ENCODE data around the gene GPANK1. TPM values are rescaled to one million over a fixed set of nuclear protein-coding genes. Genes with fewer than 3 reads are reported as not detected.

The GPANK1 gene
- total and polyA plus RNA-seq, 2 of the 13 experiments (the other 11 are each of a cell fraction or from before 2014, with no cell fraction given) = 15.4 to 22.8 TPM

DNA sequence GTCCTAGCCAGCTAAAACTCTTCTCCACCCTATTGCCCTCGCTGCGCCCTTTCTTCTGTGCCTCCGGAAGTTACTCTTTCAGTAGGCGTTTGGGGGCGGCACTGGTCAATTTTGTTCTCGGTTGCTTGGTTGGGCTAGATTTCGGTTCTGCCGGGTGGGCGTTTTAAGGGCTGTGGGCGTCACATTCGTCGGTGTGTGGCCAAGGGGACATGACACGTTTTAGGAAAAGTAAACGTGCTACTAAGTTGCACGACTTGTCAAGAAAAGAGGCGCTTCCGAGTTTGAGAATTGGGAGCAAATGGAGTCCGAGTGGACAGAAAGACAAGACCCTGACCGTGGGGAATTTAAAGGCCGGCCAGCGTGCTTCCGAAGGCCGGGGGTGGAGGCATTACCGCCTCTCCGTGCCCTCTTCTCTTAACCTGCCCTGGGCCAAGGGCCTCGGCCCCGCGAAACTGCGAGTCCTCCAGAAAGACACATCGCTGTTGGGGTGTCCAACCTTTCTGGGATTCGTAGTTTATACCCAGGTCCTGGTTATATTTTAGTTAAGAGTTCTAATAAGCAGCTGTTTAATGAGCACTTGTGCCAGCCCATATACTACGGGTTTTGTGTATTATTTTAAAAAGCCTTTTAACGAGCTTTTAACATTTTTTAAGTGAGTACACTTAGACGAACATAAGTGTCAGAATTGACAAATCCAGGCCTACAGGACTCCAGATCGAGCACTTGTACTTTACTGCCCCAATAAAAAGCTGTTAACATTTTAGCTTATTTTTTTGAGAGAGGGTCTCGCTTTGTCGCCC, 11.7 kb downstream of the GPANK1 start (continued):
- TF ChIP-seq, protein P1, sequence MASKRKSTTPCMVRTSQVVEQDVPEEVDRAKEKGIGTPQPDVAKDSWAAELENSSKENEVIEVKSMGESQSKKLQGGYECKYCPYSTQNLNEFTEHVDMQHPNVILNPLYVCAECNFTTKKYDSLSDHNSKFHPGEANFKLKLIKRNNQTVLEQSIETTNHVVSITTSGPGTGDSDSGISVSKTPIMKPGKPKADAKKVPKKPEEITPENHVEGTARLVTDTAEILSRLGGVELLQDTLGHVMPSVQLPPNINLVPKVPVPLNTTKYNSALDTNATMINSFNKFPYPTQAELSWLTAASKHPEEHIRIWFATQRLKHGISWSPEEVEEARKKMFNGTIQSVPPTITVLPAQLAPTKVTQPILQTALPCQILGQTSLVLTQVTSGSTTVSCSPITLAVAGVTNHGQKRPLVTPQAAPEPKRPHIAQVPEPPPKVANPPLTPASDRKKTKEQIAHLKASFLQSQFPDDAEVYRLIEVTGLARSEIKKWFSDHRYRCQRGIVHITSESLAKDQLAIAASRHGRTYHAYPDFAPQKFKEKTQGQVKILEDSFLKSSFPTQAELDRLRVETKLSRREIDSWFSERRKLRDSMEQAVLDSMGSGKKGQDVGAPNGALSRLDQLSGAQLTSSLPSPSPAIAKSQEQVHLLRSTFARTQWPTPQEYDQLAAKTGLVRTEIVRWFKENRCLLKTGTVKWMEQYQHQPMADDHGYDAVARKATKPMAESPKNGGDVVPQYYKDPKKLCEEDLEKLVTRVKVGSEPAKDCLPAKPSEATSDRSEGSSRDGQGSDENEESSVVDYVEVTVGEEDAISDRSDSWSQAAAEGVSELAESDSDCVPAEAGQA (IDR thresholded peaks at IDR 0.05; ENCODE audit: low read depth) = no peak
- TF ChIP-seq, protein P1 (CRISPR knock-in tag; IDR thresholded peaks at IDR 0.05; ENCODE audit: borderline replicate concordance) = 0 out of 2 replicates have a peak, but pooled peaks have one; percentile 25
- TF ChIP-seq ZNF550 (CRISPR knock-in tag; IDR thresholded peaks at IDR 0.05; ENCODE audit: borderline replicate concordance) (no peak), SRY (CRISPR knock-in tag; IDR thresholded peaks at IDR 0.05) (peak; percentile 55; the same call in 1 of the 2 replicates), ZNF672 (CRISPR knock-in tag; IDR thresholded peaks at IDR 0.05) (no peak), TAF1 (CRISPR knock-in tag; IDR thresholded peaks at IDR 0.05) (peak; percentile 72; the same call in 1 of the 2 replicates), ZKSCAN5 (CRISPR knock-in tag; IDR thresholded peaks at IDR 0.05) (no peak), GABPA (IDR thresholded peaks at IDR 0.05; ENCODE audit: low read depth, low read length) (no peak), GABPA (CRISPR knock-in tag; IDR thresholded peaks at IDR 0.05; ENCODE audit: low read depth) (no peak), ZNF24 (IDR thresholded peaks at IDR 0.05) (no peak), NFE2 (CRISPR knock-in tag; IDR thresholded peaks at IDR 0.05) (no peak), NAIF1 (CRISPR knock-in tag; IDR thresholded peaks at IDR 0.05; ENCODE audit: borderline replicate concordance) (no peak), ZNF747 (CRISPR knock-in tag; IDR thresholded peaks at IDR 0.05; ENCODE audit: borderline replicate concordance) (0 out of 2 replicates have a peak, but pooled peaks have one; percentile 72), ZFP41 (CRISPR knock-in tag; IDR thresholded peaks at IDR 0.05; ENCODE audit: borderline replicate concordance) (no peak), PPARG (CRISPR knock-in tag; conservative IDR thresholded peaks at IDR 0.05) (no peak), REPIN1 (CRISPR knock-in tag; IDR thresholded peaks at IDR 0.05; ENCODE audit: borderline replicate concordance, low read depth) (no peak; the same call in 1 of the 2 replicates), MXI1 (IDR thresholded peaks at IDR 0.05; ENCODE audit: borderline replicate concordance, low read depth, low read length) (peak; percentile 50; the same call in 1 of the 3 replicates), ZNF253 (CRISPR knock-in tag; IDR thresholded peaks at IDR 0.05; ENCODE audit: borderline replicate concordance) (no peak), ZNF570 (CRISPR knock-in tag; IDR thresholded peaks at IDR 0.05; ENCODE audit: borderline replicate concordance) (no peak), NFRKB (IDR thresholded peaks at IDR 0.05) (no peak)
- TF ChIP-seq, protein P2, sequence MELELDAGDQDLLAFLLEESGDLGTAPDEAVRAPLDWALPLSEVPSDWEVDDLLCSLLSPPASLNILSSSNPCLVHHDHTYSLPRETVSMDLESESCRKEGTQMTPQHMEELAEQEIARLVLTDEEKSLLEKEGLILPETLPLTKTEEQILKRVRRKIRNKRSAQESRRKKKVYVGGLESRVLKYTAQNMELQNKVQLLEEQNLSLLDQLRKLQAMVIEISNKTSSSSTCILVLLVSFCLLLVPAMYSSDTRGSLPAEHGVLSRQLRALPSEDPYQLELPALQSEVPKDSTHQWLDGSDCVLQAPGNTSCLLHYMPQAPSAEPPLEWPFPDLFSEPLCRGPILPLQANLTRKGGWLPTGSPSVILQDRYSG (CRISPR knock-in tag; IDR thresholded peaks at IDR 0.05) = no peak; the same call in 1 of the 2 replicates
- TF ChIP-seq, protein P3, sequence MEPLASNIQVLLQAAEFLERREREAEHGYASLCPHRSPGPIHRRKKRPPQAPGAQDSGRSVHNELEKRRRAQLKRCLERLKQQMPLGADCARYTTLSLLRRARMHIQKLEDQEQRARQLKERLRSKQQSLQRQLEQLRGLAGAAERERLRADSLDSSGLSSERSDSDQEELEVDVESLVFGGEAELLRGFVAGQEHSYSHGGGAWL (CRISPR knock-in tag; IDR thresholded peaks at IDR 0.05) = no peak
- TF ChIP-seq, protein P4, sequence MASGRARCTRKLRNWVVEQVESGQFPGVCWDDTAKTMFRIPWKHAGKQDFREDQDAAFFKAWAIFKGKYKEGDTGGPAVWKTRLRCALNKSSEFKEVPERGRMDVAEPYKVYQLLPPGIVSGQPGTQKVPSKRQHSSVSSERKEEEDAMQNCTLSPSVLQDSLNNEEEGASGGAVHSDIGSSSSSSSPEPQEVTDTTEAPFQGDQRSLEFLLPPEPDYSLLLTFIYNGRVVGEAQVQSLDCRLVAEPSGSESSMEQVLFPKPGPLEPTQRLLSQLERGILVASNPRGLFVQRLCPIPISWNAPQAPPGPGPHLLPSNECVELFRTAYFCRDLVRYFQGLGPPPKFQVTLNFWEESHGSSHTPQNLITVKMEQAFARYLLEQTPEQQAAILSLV (CRISPR knock-in tag; IDR thresholded peaks at IDR 0.05; ENCODE audit: borderline replicate concordance) = no peak

All from HepG2 (cell line).